GM12878 (cell line): ENCODE results near the gene KLHL35. TPM values are rescaled to one million over a fixed set of nuclear protein-coding genes. Genes with fewer than 3 reads are reported as not detected.

Experiments used
- ATAC-seq: fragments of 200-7000 bp; cut with Tn5 transposase; 3 replicates; pipeline ENCODE4 v1.9.1; 2020; ENCODE audit warnings: mild to moderate bottlenecking, moderate library complexity
- BruUV-seq: library from RNA; stranded (reverse); fragments of 400-500 nt; replicated peaks from 2 replicates; lab custom pipeline; 2021; lab: Mats Ljungman, UMichigan
- CTCF ChIA-PET: fragments of 300-600 bp; sonication (Branson Sonifier 250); formaldehyde crosslinking; extraction: SDS; loops from one replicate; lab custom pipeline; 2021; ENCODE audit warnings: inconsistent platforms; lab: Yijun Ruan, JAX
- POLR2A ChIA-PET: fragments of 350-600 bp; formaldehyde crosslinking; extraction: SDS; loops from one replicate; lab custom pipeline; 2021; ENCODE audit warnings: inconsistent platforms; lab: Charles Lee
- RAD21 ChIA-PET: fragments of 300-600 bp; sonication (Branson Sonifier 250); formaldehyde crosslinking; loops from one replicate; lab custom pipeline; 2023; ENCODE audit warnings: antibody characterized with exemption; ENCODE audit not compliant: unreplicated experiment; lab: Charles Lee
- SMC1A ChIA-PET: fragments of 300-600 bp; sonication (Branson Sonifier 250); formaldehyde crosslinking; loops from one replicate; lab custom pipeline; 2023; ENCODE audit not compliant: unreplicated experiment, uncharacterized antibody; lab: Charles Lee
- DNase-seq: peaks from one replicate; pipeline ENCODE4 v3.0.0-alpha.2; 2011; ENCODE audit warnings: low read depth, low spot score
- FAIRE-seq: peaks from 3 replicates; lab custom pipeline; 2011; peaks lifted over from hg19 to GRCh38; lab: Jason Lieb, UNC
- H2AFZ ChIP-seq: 2 replicates; pipeline ENCODE4 v1.6.0; 2011; ENCODE audit warnings: low read depth, low read length, control low read depth; ENCODE audit not compliant: control insufficient read depth
- H3K27ac ChIP-seq: 2 replicates; pipeline ENCODE4 v1.5.1; 2011; ENCODE audit warnings: control low read depth; ENCODE audit not compliant: control insufficient read depth, insufficient read depth
- H3K27me3 ChIP-seq, 2 experiments: replicated peaks in 1 of 2; 2 replicates each; pipeline versions ENCODE4 v1.6.0 to v1.6.1; 2011; ENCODE audit warnings: low read length in 1 of 2; ENCODE audit not compliant: control insufficient read depth in 2 of 2, insufficient read depth in 2 of 2
- H3K36me3 ChIP-seq, 2 experiments: 2 replicates each; pipeline ENCODE4 v1.5.1; 2011; ENCODE audit warnings: low read length in 1 of 2; ENCODE audit not compliant: control insufficient read depth in 2 of 2, insufficient read depth in 2 of 2
- H3K4me1 ChIP-seq: 2 replicates; pipeline ENCODE4 v1.6.1; 2011; ENCODE audit warnings: mild to moderate bottlenecking, low read length, moderate library complexity, mixed read lengths; ENCODE audit not compliant: control insufficient read depth, insufficient read depth
- H3K4me2 ChIP-seq: 2 replicates; pipeline ENCODE4 v1.6.0; 2011; ENCODE audit warnings: control low read depth; ENCODE audit not compliant: control insufficient read depth, insufficient read depth
- H3K4me3 ChIP-seq: fragments of 200-600 bp; sonication (generic); 2 replicates; pipeline ENCODE4 v1.5.1; 2016
- H3K79me2 ChIP-seq: 2 replicates; pipeline ENCODE4 v1.6.0; 2011; ENCODE audit warnings: low read length; ENCODE audit not compliant: control insufficient read depth, insufficient read depth
- H3K9ac ChIP-seq: 2 replicates; pipeline ENCODE4 v1.8.0; 2011; ENCODE audit warnings: low read length, control low read depth, mixed read lengths; ENCODE audit not compliant: control insufficient read depth, insufficient read depth
- H3K9me3 ChIP-seq: replicated peaks from 3 replicates; pipeline ENCODE4 v1.5.1; 2011; ENCODE audit warnings: mild to moderate bottlenecking, low read length; ENCODE audit not compliant: control insufficient read depth, insufficient read depth
- H4K20me1 ChIP-seq: 2 replicates; pipeline ENCODE4 v1.6.0; 2011; ENCODE audit not compliant: control insufficient read depth, insufficient read depth
- CEBPB ChIP-seq, 2 experiments: fragments of 150-350 bp in 1 of 2; IDR thresholded peaks; 2 replicates each; pipeline ENCODE4 v1.6.1; 2012 to 2014; ENCODE audit warnings: low read depth in 2 of 2, low read length in 2 of 2, borderline replicate concordance in 1 of 2, inconsistent platforms in 1 of 2
- CUX1 ChIP-seq: IDR thresholded peaks from 2 replicates; pipeline ENCODE4 v1.6.1; 2012; ENCODE audit warnings: improper control_type of control experiment, low read depth, low read length; ENCODE audit not compliant: insufficient replicate concordance
- KDM1A ChIP-seq: fragments of 200-600 bp; sonication (generic); IDR thresholded peaks from 2 replicates; pipeline ENCODE4 v1.6.1; 2016; ENCODE audit warnings: borderline replicate concordance
- WGBS: methylation state at CpG from one replicate; pipeline ENCODE4 v1.1.6; 2016; ENCODE audit warnings: low lambda C conversion rate; ENCODE audit not compliant: insufficient replicate concordance, insufficient coverage; ENCODE audit errors: missing lambda C conversion rate; 5-methylcytosine and 5-hydroxymethylcytosine counted together
- in situ Hi-C: fragments of 300-500 bp; cut with MboI; formaldehyde crosslinking; loops from 9 replicates; pipeline ENCODE4 v1.14.3; 2018; ENCODE audit warnings: mixed read lengths
- intact Hi-C: fragments of 100-400 bp; cut with micrococcal nuclease; formaldehyde crosslinking; loops from one replicate; pipeline ENCODE4 v1.14.2; 2022; ENCODE audit not compliant: unreplicated experiment
- polyA plus RNA-seq, 11 experiments: library from polyadenylated mRNA; depleted of rRNA in 4 of 11; unstranded in 6 of 11; stranded (reverse) in 5 of 11; fragments of >200 nt; fragmentation: Nextera tagmentation in 4 of 11; fragmentation: Illumina TruSeq in 1 of 11; extraction: Ambion mirVana in 4 of 11; extraction: Trizol in 1 of 11; gene quantifications; 1 replicate in 1 of 11; 2 replicates in 10 of 11; pipeline versions ENCODE4 v1.2.1 to v1.2.3, GENCODE V29; 2011 to 2016; ENCODE audit warnings: inconsistent platforms in 2 of 11, missing spikeins in 2 of 11, low read depth in 1 of 11
- total RNA-seq, 4 experiments: library from RNA; depleted of rRNA in 3 of 4; stranded (reverse); fragments of >200 nt in 3 of 4; fragmentation: Illumina TruSeq in 1 of 4; extraction: Trizol in 1 of 4; gene quantifications; 2 replicates each; pipeline versions ENCODE4 v1.2.1 to v1.2.3, GENCODE V29; 2013 to 2021

The KLHL35 gene
- total and polyA plus RNA-seq, 10 of the 15 experiments (the other 5 are each of a cell fraction or from before 2014, with no cell fraction given): 0.04 to 0.34 (median 0.13) TPM; not detected in 1

- H2AFZ ChIP-seq: no peak overlapping the region
- DNase-seq (no peak), FAIRE-seq (no peak), ATAC-seq (no peak)
- ChIA-PET SMC1A (interaction anchor here (0.8 kb wide), 1 partner anchor 8 kb away, joined by 3 read pairs; no protein-coding TSS in a partner anchor), CTCF (interaction anchor here (0.5 to 1.6 kb wide), 3 partner anchors 10 to 27 kb away, joined by 3 read pairs; no protein-coding TSS in a partner anchor), RAD21 (interaction anchor here (1.2 kb wide), 1 partner anchor 155 kb away, joined by 3 read pairs; no protein-coding TSS in a partner anchor), POLR2A (no interaction called here)
- no peak for TF ChIP-seq KDM1A
- no peak for TF ChIP-seq CUX1
- no peak for TF ChIP-seq CEBPB (IDR thresholded peaks at IDR 0.05; ENCODE audit: borderline replicate concordance in 1 of 2, low read depth in 2 of 2, low read length in 2 of 2)
- WGBS: 14% methylated on average over 12 of the region's 12 CpGs
- H3K9me3 ChIP-seq: no peaks in the 10 kb centered on the region
- BruUV-seq: no TSS peak
- H3K27me3 ChIP-seq: peaks cover 4 to 14% of the 10 kb centered on the region in 2 experiments
- no peaks in the 10 kb centered on the region for H3K79me2 ChIP-seq
- no peak overlapping the region for H3K4me2 ChIP-seq
- H4K20me1 ChIP-seq: no peaks in the 10 kb centered on the region; the same call in 1 of the 2 replicates
- H3K9ac ChIP-seq: no peak overlapping the region
- no peaks in the 10 kb centered on the region for H3K36me3 ChIP-seq
- H3K4me3 ChIP-seq: no peak overlapping the region
- in situ Hi-C loops: no loop called here
- intact Hi-C loops: no loop called here
- H3K27ac ChIP-seq: no peak overlapping the region
- no peaks in the 10 kb centered on the region for H3K4me1 ChIP-seq
Observed at GRCh38 chr11:75434886-75435570, 2.0 kb upstream of the KLHL35 start.
